A549 (cell line): ENCODE measurements around the gene DIP2C. TPM values are rescaled to one million over a fixed set of nuclear protein-coding genes. Genes with fewer than 3 reads are reported as not detected.
A peak's percentile ranks its signal among the peaks of the same experiment; 100 is the strongest.

Experiments used
- ATAC-seq, 2 experiments: fragments of 200-7000 bp in 1 of 2; fragments of >200 bp in 1 of 2; cut with Nextera tagmentation in 1 of 2; cut with Tn5 transposase in 1 of 2; 3 replicates each; pipeline versions ENCODE4 v1.8.0 to v1.9.1; 2018 to 2020; ENCODE audit warnings: mild to moderate bottlenecking in 1 of 2, moderate library complexity in 1 of 2
- CTCF ChIA-PET: fragments of 300-600 bp; sonication (Branson Sonifier 250); formaldehyde crosslinking; extraction: SDS; loops from one replicate; lab custom pipeline; 2021; ENCODE audit warnings: antibody characterized with exemption, inconsistent platforms; lab: Yijun Ruan, JAX
- POLR2A ChIA-PET: fragments of 350-600 bp; formaldehyde crosslinking; extraction: SDS; loops from one replicate; lab custom pipeline; 2021; ENCODE audit warnings: antibody characterized with exemption, inconsistent platforms; lab: Yijun Ruan, JAX
- DNase-seq, 2 experiments: peaks; one replicate each; pipeline versions ENCODE4 v3.0.0 to v3.0.0-alpha.2; 2011 to 2016; ENCODE audit warnings: low read depth in 1 of 2, low spot score in 1 of 2
- FAIRE-seq: peaks from 2 replicates; lab custom pipeline; 2011; peaks lifted over from hg19 to GRCh38; lab: Jason Lieb, UNC
- H3K27ac ChIP-seq, 2 experiments: fragments of >200 bp; sonication (Bioruptor Twin); formaldehyde crosslinking; 3 replicates each; pipeline ENCODE4 v1.5.1; 2016 to 2017
- H3K4me1 ChIP-seq: fragments of >200 bp; sonication (Bioruptor Twin); formaldehyde crosslinking; 3 replicates; pipeline ENCODE4 v1.6.1; 2016
- H3K4me2 ChIP-seq: fragments of >200 bp; sonication (Bioruptor Twin); formaldehyde crosslinking; 3 replicates; pipeline ENCODE4 v1.6.1; 2016
- H3K4me3 ChIP-seq: fragments of >200 bp; sonication (Bioruptor Twin); formaldehyde crosslinking; 3 replicates; pipeline ENCODE4 v1.5.1; 2016
- H3K9me3 ChIP-seq: fragments of >200 bp; sonication (Bioruptor Twin); formaldehyde crosslinking; 3 replicates; pipeline ENCODE4 v1.6.1; 2016
- BCL3 ChIP-seq: fragments of >200 bp; sonication (Bioruptor Twin); formaldehyde crosslinking; IDR thresholded peaks from 3 replicates; pipeline ENCODE4 v1.6.1; 2016
- CBX2 ChIP-seq: fragments of 200-600 bp; sonication (generic); IDR thresholded peaks from 2 replicates; pipeline ENCODE4 v1.6.1; 2016; ENCODE audit warnings: low read depth, mild to moderate bottlenecking, borderline replicate concordance
- CBX8 ChIP-seq: fragments of 200-600 bp; sonication (generic); IDR thresholded peaks from 2 replicates; pipeline ENCODE4 v1.6.1; 2016
- CEBPB ChIP-seq, 2 experiments: fragments of >200 bp in 1 of 2; sonication (Bioruptor Twin) in 1 of 2; formaldehyde crosslinking in 1 of 2; IDR thresholded peaks; 2 replicates each; pipeline ENCODE4 v1.6.1; 2012 to 2016
- CHD2 ChIP-seq: fragments of 150-350 bp; IDR thresholded peaks from 2 replicates; pipeline ENCODE4 v1.6.1; 2014; ENCODE audit warnings: low read length; ENCODE audit not compliant: partially characterized antibody
- CHD4 ChIP-seq: fragments of 200-600 bp; sonication (generic); IDR thresholded peaks from 2 replicates; pipeline ENCODE4 v1.6.1; 2016; ENCODE audit warnings: antibody characterized with exemption, mild to moderate bottlenecking, borderline replicate concordance
- CTCF ChIP-seq: fragments of >200 bp; sonication (Bioruptor Twin); formaldehyde crosslinking; IDR thresholded peaks from 3 replicates; pipeline ENCODE4 v1.5.1; 2016
- E2F6 ChIP-seq: IDR thresholded peaks from 2 replicates; pipeline ENCODE4 v1.6.1; 2012; ENCODE audit warnings: low read depth, borderline replicate concordance
- EP300 ChIP-seq, 2 experiments: fragments of >200 bp; sonication (Bioruptor Twin); formaldehyde crosslinking; IDR thresholded peaks; 2 replicates in 1 of 2; 3 replicates in 1 of 2; pipeline ENCODE4 v1.6.1; 2016 to 2017
- FOSB ChIP-seq: fragments of 250-450 bp; sonication (Bioruptor Pico); IDR thresholded peaks from 2 replicates; pipeline ENCODE4 v1.5.0; 2020; ENCODE audit warnings: mild to moderate bottlenecking, moderate library complexity
- FOXS1 ChIP-seq: fragments of 250-450 bp; sonication (Bioruptor Pico); IDR thresholded peaks from 2 replicates; pipeline ENCODE4 v1.5.0; 2020; ENCODE audit warnings: mild to moderate bottlenecking, moderate library complexity
- HDAC2 ChIP-seq: fragments of 200-600 bp; sonication (generic); IDR thresholded peaks from 2 replicates; pipeline ENCODE4 v1.6.1; 2016
- JUNB ChIP-seq: fragments of >200 bp; sonication (Bioruptor Twin); formaldehyde crosslinking; IDR thresholded peaks from 2 replicates; pipeline ENCODE4 v1.6.1; 2016
- KDM5A ChIP-seq: fragments of 200-600 bp; sonication (generic); IDR thresholded peaks from 2 replicates; pipeline ENCODE4 v1.6.1; 2016; ENCODE audit warnings: antibody characterized with exemption, mild to moderate bottlenecking
- MAFK ChIP-seq: fragments of 450-650 bp; IDR thresholded peaks from 2 replicates; pipeline ENCODE4 v1.6.1; 2014; ENCODE audit not compliant: partially characterized antibody
- MAZ ChIP-seq: fragments of 150-350 bp; IDR thresholded peaks from 2 replicates; pipeline ENCODE4 v1.6.1; 2014; ENCODE audit warnings: antibody characterized with exemption, low read depth, low read length, borderline replicate concordance
- MYC ChIP-seq: IDR thresholded peaks from 2 replicates; pipeline ENCODE4 v1.6.1; 2012; ENCODE audit warnings: mild to moderate bottlenecking, inconsistent platforms, low read length, improper control_type of control experiment, borderline replicate concordance
- NFE2L2 ChIP-seq: fragments of 150-350 bp; conservative IDR thresholded peaks from 2 replicates; pipeline ENCODE4 v1.6.1; 2014; ENCODE audit warnings: low read length
- POLR2AphosphoS2 ChIP-seq: conservative IDR thresholded peaks from 2 replicates; pipeline ENCODE4 v1.6.1; 2012; ENCODE audit warnings: low read length, improper control_type of control experiment, inconsistent platforms
- RARB ChIP-seq: fragments of 250-450 bp; sonication (Bioruptor Pico); IDR thresholded peaks from 2 replicates; pipeline ENCODE4 v1.8.0; 2021; ENCODE audit warnings: mild to moderate bottlenecking, moderate library complexity
- RCOR1 ChIP-seq: fragments of 150-350 bp; IDR thresholded peaks from 2 replicates; pipeline ENCODE4 v1.6.1; 2014; ENCODE audit warnings: antibody characterized with exemption, low read length, low read depth
- REST ChIP-seq: fragments of 200-600 bp; sonication (generic); IDR thresholded peaks from 2 replicates; pipeline ENCODE4 v1.6.1; 2016; ENCODE audit warnings: antibody characterized with exemption, mild to moderate bottlenecking, moderate library complexity
- SMC3 ChIP-seq: fragments of >200 bp; sonication (Bioruptor Twin); formaldehyde crosslinking; IDR thresholded peaks from 3 replicates; pipeline ENCODE4 v1.6.1; 2018; ENCODE audit warnings: inconsistent platforms
- TFCP2L1 ChIP-seq: fragments of 250-450 bp; sonication (Bioruptor Pico); IDR thresholded peaks from 2 replicates; pipeline ENCODE4 v1.5.0; 2021; ENCODE audit warnings: mild to moderate bottlenecking
- WGBS: methylation state at CpG from one replicate; pipeline ENCODE4 v1.1.6; 2017; ENCODE audit errors: missing lambda C conversion rate; 5-methylcytosine and 5-hydroxymethylcytosine counted together
- polyA plus RNA-seq, 4 experiments: library from polyadenylated mRNA; depleted of rRNA in 3 of 4; stranded (reverse); fragments of >200 nt; fragmentation: RNase III in 1 of 4; extraction: RNeasy Plus Mini Kit Qiagen cat#74134 plus additional on column Dnase treatment in 1 of 4; gene quantifications; 2 replicates in 3 of 4; 3 replicates in 1 of 4; pipeline ENCODE4 v1.2.3, GENCODE V29; 2011 to 2017

The DIP2C gene
- polyA plus RNA-seq, 2 of the 4 experiments (the other 2 are of a cell fraction), result 3.7 to 5.0 TPM

GRCh38 chr10:609868-610545 is 79.5 kb downstream of the DIP2C start:
- no peak overlapping the region for H3K4me2 ChIP-seq

GRCh38 chr10:609262-609658 is 80.2 kb downstream of the DIP2C start:
- POLR2A ChIA-PET, result no interaction called here
- Histone ChIP-seq H3K4me3 (no peak overlapping the region), H3K4me1 (no peaks in the 10 kb centered on the region), H3K27ac (no peak overlapping the region), H3K9me3 (no peaks in the 10 kb centered on the region), H3K4me2 (no peak overlapping the region)
- no peak for FAIRE-seq
- CTCF ChIA-PET, result no interaction called here
- no peak for TF ChIP-seq RCOR1
- no peak for TF ChIP-seq RARB (CRISPR knock-in tag)
- TF ChIP-seq MAFK, result no peak
- TF ChIP-seq MAZ, result no peak
- no peak for TF ChIP-seq TFCP2L1 (CRISPR knock-in tag)
- no peak for TF ChIP-seq BCL3
- TF ChIP-seq CBX2, result no peak
- no peak for TF ChIP-seq JUNB
- no peak for TF ChIP-seq NFE2L2
- TF ChIP-seq KDM5A, result no peak
- no peak for TF ChIP-seq POLR2AphosphoS2
- TF ChIP-seq MYC, result no peak
- no peak for TF ChIP-seq CBX8
- TF ChIP-seq CHD2, result no peak
- DNase-seq, result no peak
- no peak for ATAC-seq

More at GRCh38 chr10:609868-610545, 79.5 kb downstream of the DIP2C start:
- no peaks in the 10 kb centered on the region for H3K9me3 ChIP-seq
- FAIRE-seq, result no peak
- ChIA-PET CTCF (no interaction called here), POLR2A (no interaction called here)
- WGBS, result 71% methylated on average over 11 of the region's 11 CpGs
- ATAC-seq, result peak; percentile 58 to 65; a peak in 4 of 6 replicates
- H3K4me1 ChIP-seq, result no peaks in the 10 kb centered on the region
- H3K4me3 ChIP-seq, result no peak overlapping the region
- H3K27ac ChIP-seq, result no peak overlapping the region
- DNase-seq, result no peak
- TF ChIP-seq HDAC2, result no peak
- TF ChIP-seq RARB (CRISPR knock-in tag), result no peak
- TF ChIP-seq EP300 (IDR thresholded peaks at IDR 0.05), result no peak
- no peak for TF ChIP-seq CEBPB (IDR thresholded peaks at IDR 0.05)
- no peak for TF ChIP-seq CHD2
- TF ChIP-seq FOXS1 (CRISPR knock-in tag), result no peak
- TF ChIP-seq CHD4, result no peak
- no peak for TF ChIP-seq SMC3
- no peak for TF ChIP-seq E2F6
- TF ChIP-seq FOSB (CRISPR knock-in tag), result no peak
- no peak for TF ChIP-seq CBX2
- no peak for TF ChIP-seq REST
- TF ChIP-seq CTCF, result no peak
- no peak for TF ChIP-seq MYC
